Measurements from ENCODE around the gene FHOD3. TPM values are rescaled to one million over a fixed set of nuclear protein-coding genes. Genes with fewer than 3 reads are reported as not detected.

Gene FHOD3
- total and polyA plus RNA-seq, 4 donors: 0.57 to 1.3 (median 1.2) TPM; not detected in 1

DNA sequence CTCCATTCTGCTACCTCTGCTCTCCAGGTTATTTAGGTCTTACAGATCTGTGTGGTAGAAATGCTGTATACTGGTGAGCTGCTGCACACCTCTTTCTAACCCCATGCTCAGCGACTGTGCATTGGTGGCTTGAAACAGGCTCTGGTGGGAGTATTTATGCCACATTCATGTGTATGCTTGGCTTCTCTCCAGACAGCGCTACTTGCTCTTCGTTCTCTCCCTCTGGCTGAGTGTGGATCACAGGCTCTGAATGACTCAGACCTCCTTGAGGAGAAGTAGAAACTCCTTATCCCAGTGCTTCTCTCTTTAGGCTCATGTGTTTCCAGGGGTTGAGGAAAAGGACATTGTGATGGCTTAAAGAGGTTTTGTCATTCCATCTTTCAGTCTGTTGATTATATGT lies 54.9 kb downstream of the FHOD3 start:
- Histone ChIP-seq H3K4me1 (ENCODE audit: control insufficient read depth in 4 of 4, insufficient read depth in 4 of 4, low read length in 3 of 4) (peaks cover 2 to 17% (median 10%) of the 10 kb centered on the region in 4 donors), H3K27ac (ENCODE audit: low read depth in 1 of 2, low read length in 2 of 2) (no peak overlapping the region), H3K9me3 (ENCODE audit: control insufficient read depth in 4 of 4, low read length in 3 of 4) (peaks cover 0 to 8% (median 2%) of the 10 kb centered on the region in 4 donors), H3K4me3 (ENCODE audit: low read depth in 1 of 3, low read length in 3 of 3) (no peak overlapping the region), H3K36me3 (ENCODE audit: control insufficient read depth in 4 of 4, insufficient read depth in 3 of 4, low read depth in 1 of 4, low read length in 3 of 4) (no peaks in the 10 kb centered on the region), H3K27me3 (ENCODE audit: control insufficient read depth in 4 of 4, insufficient read depth in 4 of 4, low read length in 3 of 4) (no peaks in the 10 kb centered on the region), H3K9ac (ENCODE audit: low read depth in 1 of 2, low read length in 2 of 2) (no peak overlapping the region)
- TF ChIP-seq RAD21 (IDR thresholded peaks at IDR 0.05) (no peak), JUND (IDR thresholded peaks at IDR 0.05) (no peak), NR2F2 (IDR thresholded peaks at IDR 0.05) (no peak), FOXA2 (IDR thresholded peaks at IDR 0.05) (no peak), SP1 (IDR thresholded peaks at IDR 0.05) (no peak), HNF4G (IDR thresholded peaks at IDR 0.05) (no peak)
- no peak for DNase-seq (ENCODE audit: low spot score)
- 87% methylated on average over 3 of the region's 3 CpGs for WGBS

- no peak for TF ChIP-seq REST (IDR thresholded peaks at IDR 0.05)
- TF ChIP-seq TAF1 (conservative IDR thresholded peaks at IDR 0.05): no peak
- TF ChIP-seq FOXA1 (IDR thresholded peaks at IDR 0.05): no peak
- no peak for TF ChIP-seq GABPA (IDR thresholded peaks at IDR 0.05 in 1 of 2, conservative IDR thresholded peaks at IDR 0.05 in 1 of 2)
- no peak for TF ChIP-seq YY1 (IDR thresholded peaks at IDR 0.05)
- no peak for TF ChIP-seq HNF4A (conservative IDR thresholded peaks at IDR 0.05)
- no peak for TF ChIP-seq SP1 (IDR thresholded peaks at IDR 0.05)
- TF ChIP-seq EGR1 (IDR thresholded peaks at IDR 0.05; ENCODE audit: low read depth in 2 of 2): no peak
- TF ChIP-seq CTCF (IDR thresholded peaks at IDR 0.05; ENCODE audit: low read depth, low read length, missing input control): no peak
- no peak overlapping the region for H3K4me3 ChIP-seq (ENCODE audit: low read depth in 1 of 3, low read length in 3 of 3)
- H3K4me1 ChIP-seq (ENCODE audit: control insufficient read depth in 4 of 4, insufficient read depth in 4 of 4, low read length in 3 of 4): peaks cover 0 to 2% (median 0%) of the 10 kb centered on the region in 4 donors
- DNase-seq (ENCODE audit: low spot score): no peak
- H3K27me3 ChIP-seq (ENCODE audit: control insufficient read depth in 4 of 4, insufficient read depth in 4 of 4, low read length in 3 of 4): no peaks in the 10 kb centered on the region
- no peak overlapping the region for H3K9ac ChIP-seq (ENCODE audit: low read depth in 1 of 2, low read length in 2 of 2)
- peaks cover 0 to 8% (median 2%) of the 10 kb centered on the region in 4 donors for H3K9me3 ChIP-seq (ENCODE audit: control insufficient read depth in 4 of 4, low read length in 3 of 4)
- 87% methylated on average over 5 of the region's 5 CpGs for WGBS
- H3K36me3 ChIP-seq (ENCODE audit: control insufficient read depth in 4 of 4, insufficient read depth in 3 of 4, low read depth in 1 of 4, low read length in 3 of 4): no peaks in the 10 kb centered on the region
- H3K27ac ChIP-seq (ENCODE audit: low read depth in 1 of 2, low read length in 2 of 2): no peak overlapping the region
Observed at GRCh38 chr18:36354989-36355388, 57.5 kb downstream of the FHOD3 start.

DNA sequence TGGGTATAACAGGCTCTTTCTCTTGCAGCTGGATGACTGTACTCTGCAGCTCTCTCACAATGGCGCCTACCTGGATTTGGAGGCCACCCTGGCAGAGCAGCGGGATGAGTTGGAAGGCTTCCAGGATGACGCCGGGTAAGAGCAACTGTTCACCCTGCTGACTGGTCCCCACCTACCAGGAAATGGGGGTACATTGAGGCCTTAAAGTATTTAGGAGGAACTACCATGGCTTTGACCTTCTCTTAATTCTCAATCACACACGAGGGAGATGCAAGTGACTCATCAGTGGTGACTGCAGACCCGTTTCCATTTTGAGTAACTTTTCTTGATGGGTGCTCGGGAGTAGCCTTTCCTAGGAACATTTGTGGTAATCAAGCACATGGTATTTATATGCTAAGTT lies 58.0 kb downstream of the FHOD3 start:
- H3K4me1 ChIP-seq (ENCODE audit: control insufficient read depth in 4 of 4, insufficient read depth in 4 of 4, low read length in 3 of 4): no peaks in the 10 kb centered on the region
- DNase-seq (ENCODE audit: low spot score): no peak
- H3K36me3 ChIP-seq (ENCODE audit: control insufficient read depth in 4 of 4, insufficient read depth in 3 of 4, low read depth in 1 of 4, low read length in 3 of 4): no peaks in the 10 kb centered on the region
- H3K9me3 ChIP-seq (ENCODE audit: control insufficient read depth in 4 of 4, low read length in 3 of 4): peaks cover 0 to 8% (median 2%) of the 10 kb centered on the region in 4 donors
- H3K27ac ChIP-seq (ENCODE audit: low read depth in 1 of 2, low read length in 2 of 2): no peak overlapping the region
- no peak overlapping the region for H3K9ac ChIP-seq (ENCODE audit: low read depth in 1 of 2, low read length in 2 of 2)
- H3K4me3 ChIP-seq (ENCODE audit: low read depth in 1 of 3, low read length in 3 of 3): no peak overlapping the region
- H3K27me3 ChIP-seq (ENCODE audit: control insufficient read depth in 4 of 4, insufficient read depth in 4 of 4, low read length in 3 of 4): no peaks in the 10 kb centered on the region
- WGBS: 87% methylated on average over 7 of the region's 7 CpGs
- TF ChIP-seq FOXA1 (IDR thresholded peaks at IDR 0.05) (no peak), GABPA (IDR thresholded peaks at IDR 0.05 in 1 of 2, conservative IDR thresholded peaks at IDR 0.05 in 1 of 2) (no peak), CTCF (IDR thresholded peaks at IDR 0.05; ENCODE audit: low read depth, low read length, missing input control) (no peak), TAF1 (conservative IDR thresholded peaks at IDR 0.05) (no peak), HNF4A (conservative IDR thresholded peaks at IDR 0.05) (no peak), MAX (IDR thresholded peaks at IDR 0.05) (no peak), SP1 (IDR thresholded peaks at IDR 0.05) (no peak), HNF4G (IDR thresholded peaks at IDR 0.05) (no peak), EGR1 (IDR thresholded peaks at IDR 0.05; ENCODE audit: low read depth in 2 of 2) (no peak), REST (IDR thresholded peaks at IDR 0.05) (no peak)
